Activated T-helper 9 cell treated with anti-CD3 and anti-CD28 coated beads, Interleukin-2, amount 50 U/mL, for 16 hours (primary cell): ENCODE data around the gene RPL27A.

Experiments
- DNase-seq: peaks from one replicate; pipeline ENCODE4 v3.0.0-alpha.2; 2020; ENCODE audit warnings: low read depth

Gene RPL27A

DNA sequence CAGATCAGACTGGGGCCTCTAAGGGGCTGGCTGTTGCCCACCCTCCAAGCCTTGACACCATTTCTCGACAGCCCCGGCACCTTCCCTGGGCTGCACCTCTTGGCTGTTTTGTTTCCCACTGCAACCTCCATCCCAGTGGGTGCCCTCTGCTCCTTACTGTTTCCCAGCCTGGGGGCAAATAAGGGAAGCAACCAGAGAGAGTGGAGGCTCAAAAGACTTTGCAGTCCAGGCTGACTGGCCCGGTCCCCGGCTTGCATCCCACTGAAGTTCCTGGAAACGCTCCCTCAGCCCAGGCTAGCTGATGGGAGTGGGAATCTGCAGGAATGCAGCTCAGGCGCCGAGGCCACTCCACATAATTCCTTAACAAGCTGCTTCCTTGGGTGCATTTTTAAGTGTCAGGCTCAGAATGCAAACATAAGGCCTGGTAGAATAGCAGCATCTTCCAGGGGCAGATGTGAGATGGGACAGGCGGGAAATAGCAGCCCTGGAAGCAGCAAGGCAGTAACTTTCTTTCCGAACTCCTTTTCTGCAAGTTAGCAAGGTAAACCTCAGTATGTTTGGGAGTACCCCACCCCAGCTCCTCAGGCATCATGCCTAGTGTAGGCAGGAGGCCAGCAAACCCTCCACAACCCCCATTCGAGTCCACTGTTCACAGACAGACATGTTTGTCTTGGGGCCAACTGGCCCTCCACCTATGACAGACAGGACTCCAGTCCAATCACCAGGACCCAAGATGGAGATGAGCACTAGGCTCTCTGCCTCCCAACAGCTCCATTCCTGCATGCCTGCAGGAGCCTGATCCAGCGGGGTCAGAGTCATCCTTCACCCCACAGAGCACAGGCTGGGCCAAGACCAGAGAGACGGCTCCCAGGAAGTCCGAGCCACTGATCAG lies 39.3 kb downstream of the RPL27A start:
- no peak for DNase-seq

DNA sequence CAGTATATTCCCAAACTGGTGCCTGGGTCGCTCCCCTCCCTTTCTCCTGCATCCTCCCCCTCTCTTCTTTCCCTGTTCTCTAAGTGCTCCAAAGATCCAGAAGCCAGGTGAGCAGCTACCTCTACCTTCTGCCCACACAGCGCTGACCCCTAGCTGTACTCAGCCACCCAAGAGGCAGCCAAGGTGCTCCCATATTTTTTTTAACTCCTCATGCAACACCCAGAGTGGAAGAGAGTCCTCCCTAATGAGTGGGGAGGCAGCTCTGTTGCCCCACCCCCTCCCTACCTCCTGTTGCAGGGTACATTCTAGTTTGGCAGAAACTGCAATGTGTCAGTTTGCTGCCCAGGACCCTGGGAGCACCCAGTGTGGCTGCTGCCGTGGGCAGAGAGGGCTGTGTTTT lies 40.2 kb downstream of the RPL27A start:
- DNase-seq: no peak

GRCh38 chr11:8723711-8724110 lies 41.1 kb downstream of the RPL27A start:
- DNase-seq: no peak

DNA sequence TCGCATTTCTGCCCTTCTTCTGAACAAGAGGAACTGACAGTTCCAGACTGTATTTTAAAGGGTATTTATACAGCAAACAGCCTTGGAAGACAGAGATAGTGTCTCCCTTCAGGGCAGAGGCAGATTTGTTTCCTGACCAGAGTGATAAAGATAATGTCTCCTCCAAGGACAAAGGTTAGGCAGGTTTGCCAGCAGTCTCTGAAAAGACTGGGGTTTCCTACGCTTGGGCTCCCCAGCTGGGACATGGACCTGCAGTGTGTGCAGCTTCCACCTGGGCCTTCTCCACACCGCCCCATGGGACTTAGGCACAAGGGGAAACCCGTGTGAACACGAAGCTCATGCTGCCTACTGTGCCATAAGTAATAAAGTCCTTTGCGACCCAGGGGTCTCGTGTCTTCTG lies 42.1 kb downstream of the RPL27A start:
- DNase-seq: no peak

DNA sequence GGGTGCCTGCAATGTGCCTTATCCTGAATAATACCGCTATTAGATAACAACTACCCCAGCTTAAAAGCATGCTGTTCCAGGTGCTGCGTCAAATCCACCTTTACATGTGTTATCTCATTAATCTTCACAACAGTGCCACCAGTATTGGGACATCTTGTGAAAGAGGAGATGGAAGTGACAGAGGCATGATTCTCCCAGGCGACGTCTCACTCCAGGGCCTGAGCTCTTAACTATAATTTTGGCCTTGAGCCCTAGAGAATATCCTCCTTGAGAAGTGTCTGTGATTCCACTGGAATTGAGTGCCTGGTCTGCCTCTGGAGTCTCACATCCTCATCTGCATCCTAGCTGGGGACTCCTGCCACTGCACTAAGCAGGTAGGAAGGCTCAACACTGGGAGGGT lies 43.8 kb downstream of the RPL27A start:
- DNase-seq: no peak

DNA sequence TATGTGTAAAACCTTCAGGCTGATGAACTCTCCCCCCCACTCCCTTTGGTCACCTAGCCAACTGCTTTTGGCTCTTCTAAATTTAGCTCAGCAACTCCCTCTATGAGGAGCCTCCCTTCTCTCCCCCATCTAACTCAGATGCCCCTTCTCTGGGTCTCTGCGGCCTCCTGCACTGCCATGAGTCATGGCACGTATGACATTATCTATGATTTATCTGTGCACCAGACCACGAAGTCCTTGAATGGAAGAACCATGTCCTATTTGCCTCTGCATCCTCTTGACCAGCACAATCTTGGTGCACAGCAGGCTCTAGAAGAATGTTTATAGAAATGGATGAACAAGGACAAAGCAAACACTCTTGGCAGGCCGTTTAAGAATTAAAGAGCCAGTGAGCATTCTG lies 46.0 kb downstream of the RPL27A start:
- DNase-seq: no peak

GRCh38 chr11:8729067-8729466 lies 46.5 kb downstream of the RPL27A start:
- no peak for DNase-seq

DNA sequence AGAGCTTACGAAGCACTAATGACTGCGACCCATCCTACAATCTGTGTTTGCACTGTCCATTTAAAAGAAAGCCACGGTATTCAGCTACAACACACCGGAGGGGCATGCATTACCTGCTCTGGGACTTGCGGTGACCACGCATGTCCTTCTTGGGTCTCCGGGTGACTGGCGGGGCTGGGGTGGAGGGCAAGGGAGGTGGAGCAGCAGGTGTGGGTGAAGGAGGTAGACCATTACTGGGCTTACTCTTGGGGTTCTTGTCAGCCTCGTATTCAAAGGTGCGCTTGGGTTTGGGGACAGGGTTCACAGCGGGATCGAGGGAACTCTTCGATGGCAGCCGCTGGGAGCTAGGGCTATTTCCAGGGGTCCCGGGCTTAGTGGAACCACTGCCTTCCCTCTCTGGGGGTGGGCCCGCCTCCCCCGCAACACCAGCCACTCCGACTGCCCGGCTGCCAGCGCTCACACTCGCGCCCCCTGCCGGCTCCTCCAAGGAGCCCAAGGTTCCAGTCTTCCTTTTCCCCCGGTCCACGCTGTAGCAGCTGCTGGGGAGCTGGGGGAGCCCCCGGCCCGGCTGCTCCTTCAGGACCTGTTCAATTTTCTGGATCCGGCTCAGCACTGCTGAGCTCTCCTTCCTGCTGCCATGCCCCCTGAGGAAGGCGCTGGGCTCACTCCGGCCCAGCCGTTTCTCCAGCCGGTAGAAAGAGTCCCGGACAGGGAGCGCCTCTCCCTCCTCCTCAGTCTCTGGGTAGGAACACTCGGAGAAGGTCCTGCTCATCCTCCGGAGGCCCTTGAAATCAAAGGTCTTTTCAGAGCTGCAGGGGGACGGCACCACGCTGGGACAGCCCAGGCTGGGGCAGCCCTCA lies 47.5 kb downstream of the RPL27A start:
- DNase-seq: no peak

GRCh38 chr11:8730697-8731020 lies 48.1 kb downstream of the RPL27A start:
- no peak for DNase-seq

GRCh38 chr11:8731647-8732323 lies 49.2 kb downstream of the RPL27A start:
- DNase-seq: no peak

- no peak for DNase-seq
These were observed 49.7 kb downstream of the RPL27A start for GRCh38 chr11:8732324-8732670.

- DNase-seq: no peak
These were observed 50.2 kb downstream of the RPL27A start for GRCh38 chr11:8732748-8733241.

DNA sequence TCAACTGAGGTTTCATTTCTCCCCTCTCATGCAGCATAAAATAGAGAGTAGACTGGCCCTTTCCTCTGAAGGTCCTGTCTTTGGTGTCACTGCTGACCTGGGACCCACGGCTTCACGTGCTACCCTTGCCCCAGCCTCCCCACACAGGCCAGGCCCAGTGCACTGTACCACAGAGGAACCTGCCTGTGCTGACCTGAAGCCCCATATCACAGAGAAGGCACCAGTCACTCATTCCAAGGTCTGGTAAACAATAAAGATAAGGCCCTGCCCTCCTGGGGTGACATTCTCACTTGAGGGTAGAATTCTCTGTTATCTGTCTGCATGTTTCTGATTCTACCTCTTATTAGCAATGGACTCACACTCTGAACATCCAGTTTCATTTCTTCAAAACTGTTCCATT lies 51.3 kb downstream of the RPL27A start:
- no peak for DNase-seq

DNA sequence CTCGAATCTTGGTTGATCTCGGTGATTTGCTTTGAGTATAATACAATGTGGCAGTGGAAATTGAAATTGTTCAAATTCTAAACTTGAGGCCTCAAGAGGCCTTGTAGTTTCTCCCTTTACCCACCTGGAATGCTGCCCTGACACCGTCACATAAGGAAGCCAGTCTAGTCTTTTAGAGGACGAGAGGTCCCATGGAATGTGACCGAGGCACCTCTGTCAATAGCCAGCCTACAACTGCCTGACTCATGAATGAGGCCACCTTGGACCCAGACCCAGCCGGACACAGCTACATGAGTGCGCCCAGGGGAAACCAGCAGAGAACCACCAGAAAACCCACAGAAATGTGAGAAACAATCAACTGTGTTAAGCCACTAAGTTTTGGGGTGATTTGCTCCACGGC lies 52.5 kb downstream of the RPL27A start:
- no peak for DNase-seq

GRCh38 chr11:8739309-8739793 lies 56.8 kb downstream of the RPL27A start:
- DNase-seq: no peak
